KOPT-K1 (cell line): Measurements from ENCODE around the gene PTAR1.

Experiments
- H3K27ac ChIP-seq: fragments of 200-600 bp; sonication (generic); 2 replicates; pipeline ENCODE4 v1.5.1; 2016; ENCODE audit warnings: antibody characterized with exemption, mild to moderate bottlenecking, low read depth, low read length; ENCODE audit not compliant: poor library complexity, severe bottlenecking
- H3K36me3 ChIP-seq: fragments of 200-600 bp; sonication (generic); 2 replicates; pipeline ENCODE4 v1.5.1; 2017; ENCODE audit warnings: antibody characterized with exemption, mild to moderate bottlenecking, low read length, moderate library complexity; ENCODE audit not compliant: insufficient read depth
- H3K9me3 ChIP-seq: fragments of 200-600 bp; sonication (generic); 2 replicates; pipeline ENCODE4 v1.5.1; 2017; ENCODE audit warnings: antibody characterized with exemption, low read length, mild to moderate bottlenecking; ENCODE audit not compliant: insufficient read depth, poor library complexity, severe bottlenecking

Gene PTAR1

DNA sequence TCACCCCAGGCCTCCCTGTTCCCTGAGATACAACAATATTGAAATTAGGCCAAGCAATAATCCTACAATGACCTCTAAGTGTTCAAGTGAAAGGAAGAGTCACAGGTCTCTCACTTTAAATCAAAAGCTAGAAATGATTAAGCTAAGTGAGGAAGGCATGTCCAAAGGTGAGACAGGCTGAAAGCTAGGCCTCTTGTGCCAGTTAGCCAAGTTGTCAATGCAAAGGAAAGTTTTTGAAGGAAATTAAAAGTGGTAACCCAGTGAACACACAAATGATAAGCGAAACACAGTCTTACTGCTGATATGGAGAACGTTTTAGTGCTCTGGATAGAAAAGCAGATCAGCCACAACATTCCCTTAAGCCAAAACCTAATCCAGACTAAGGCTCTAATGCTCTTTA, 39.8 kb downstream of the PTAR1 start:
- no peaks in the 10 kb centered on the region for H3K9me3 ChIP-seq
- H3K36me3 ChIP-seq = peaks cover 92% of the 10 kb centered on the region
- H3K27ac ChIP-seq = no peak overlapping the region

DNA sequence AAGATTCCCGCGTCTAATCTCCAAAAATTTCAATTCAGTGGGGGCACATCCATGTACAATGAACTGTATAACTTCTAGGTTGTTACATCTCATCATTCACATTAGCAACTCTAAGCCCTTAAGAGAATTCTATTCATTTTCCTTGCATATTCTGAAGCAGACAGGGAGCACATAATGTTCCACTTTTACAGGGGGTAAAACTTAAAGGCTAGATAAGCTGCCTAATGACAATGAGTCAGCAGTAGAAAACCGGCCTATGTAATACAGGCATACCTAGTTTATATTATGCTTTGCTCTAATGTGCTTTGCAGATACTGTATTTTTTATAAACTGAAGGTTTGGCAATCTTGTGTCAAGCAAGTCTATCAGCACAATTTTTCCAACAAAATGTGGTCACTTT, 40.4 kb downstream of the PTAR1 start:
- Histone ChIP-seq H3K27ac (no peak overlapping the region), H3K36me3 (peaks cover 86% of the 10 kb centered on the region)

DNA sequence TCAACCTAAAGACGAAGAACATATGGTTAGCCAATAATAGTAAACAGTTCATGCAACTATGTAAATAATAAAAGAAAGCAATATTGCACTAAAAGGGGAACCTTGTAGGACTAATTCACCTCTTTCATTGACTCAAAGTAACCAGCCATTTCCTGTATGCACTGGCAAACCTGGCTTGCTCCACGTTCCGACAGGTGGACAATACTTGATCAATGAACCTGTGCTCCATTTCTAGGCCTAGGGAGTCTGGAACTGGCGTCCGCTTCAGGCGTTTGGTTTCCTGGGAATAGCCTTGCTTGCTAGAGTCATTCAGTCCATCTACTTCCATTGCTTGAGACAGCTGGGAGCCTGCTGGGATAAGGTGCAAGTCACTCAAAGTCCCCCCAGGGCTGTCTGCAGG, 41.6 kb downstream of the PTAR1 start:
- Histone ChIP-seq H3K36me3 (peaks cover 85% of the 10 kb centered on the region), H3K9me3 (no peaks in the 10 kb centered on the region), H3K27ac (no peak overlapping the region)

More for the DNA sequence above, 40.4 kb downstream of the PTAR1 start:
- no peaks in the 10 kb centered on the region for H3K9me3 ChIP-seq

DNA sequence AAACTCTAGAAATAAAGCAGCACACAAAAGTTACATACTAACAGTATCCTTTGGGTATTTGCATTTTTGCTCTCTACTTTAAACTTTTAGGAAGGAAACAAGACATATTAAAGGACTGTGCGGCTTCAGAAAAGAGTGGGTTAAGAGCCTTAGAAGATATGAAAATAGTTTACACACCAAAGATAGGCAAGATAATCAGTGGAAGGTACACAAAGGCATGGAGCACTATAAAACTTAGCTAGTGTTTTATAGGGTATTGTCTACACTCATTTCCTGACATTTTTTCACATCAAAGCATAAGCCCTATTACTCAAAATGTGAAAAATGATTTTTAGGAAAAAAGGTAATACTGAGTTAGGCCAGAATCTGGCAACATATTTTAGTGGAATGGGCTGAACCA, 44.0 kb downstream of the PTAR1 start:
- Histone ChIP-seq H3K27ac (no peak overlapping the region), H3K9me3 (no peaks in the 10 kb centered on the region), H3K36me3 (peaks cover 78% of the 10 kb centered on the region)

DNA sequence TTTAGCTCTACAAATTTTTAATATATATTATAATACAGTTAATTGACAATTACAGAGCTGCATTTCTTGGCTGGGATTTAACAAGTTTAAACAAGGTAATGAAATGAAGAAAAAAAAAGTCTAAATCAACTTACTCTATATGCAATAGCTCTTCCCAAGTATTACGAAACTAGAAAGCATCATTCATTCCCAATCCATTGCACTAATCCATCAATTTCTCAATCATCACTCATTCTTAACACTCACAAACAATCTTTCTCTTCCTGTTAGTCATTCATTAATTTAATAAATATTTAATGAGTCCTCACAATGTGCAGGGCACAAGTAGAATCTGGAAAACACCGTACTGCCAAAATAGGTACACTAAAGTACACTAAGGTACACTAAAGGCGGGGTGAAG, 44.7 kb downstream of the PTAR1 start:
- no peak overlapping the region for H3K27ac ChIP-seq
- no peaks in the 10 kb centered on the region for H3K9me3 ChIP-seq
- H3K36me3 ChIP-seq = peaks cover 73% of the 10 kb centered on the region

DNA sequence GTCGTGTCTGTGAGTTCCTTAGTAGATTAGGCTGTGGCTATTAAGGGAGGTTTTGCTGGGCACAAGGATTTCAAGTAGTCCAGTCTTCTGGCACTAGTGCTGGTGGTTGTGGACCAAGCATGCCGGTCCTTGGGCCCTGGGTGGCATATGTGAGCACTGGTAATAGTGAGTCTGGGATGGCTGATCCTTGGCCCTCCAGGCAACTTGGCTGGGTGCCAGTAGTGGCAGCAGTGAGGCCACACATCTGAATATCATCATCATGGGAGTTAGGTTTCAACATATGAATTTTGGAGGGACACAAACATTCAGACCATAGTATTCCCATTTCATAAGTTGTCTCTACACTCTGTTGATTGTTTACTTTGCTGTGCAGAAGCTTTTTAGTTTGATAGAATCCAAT, 62.3 kb downstream of the PTAR1 start:
- Histone ChIP-seq H3K27ac (no peak overlapping the region), H3K36me3 (no peaks in the 10 kb centered on the region)

DNA sequence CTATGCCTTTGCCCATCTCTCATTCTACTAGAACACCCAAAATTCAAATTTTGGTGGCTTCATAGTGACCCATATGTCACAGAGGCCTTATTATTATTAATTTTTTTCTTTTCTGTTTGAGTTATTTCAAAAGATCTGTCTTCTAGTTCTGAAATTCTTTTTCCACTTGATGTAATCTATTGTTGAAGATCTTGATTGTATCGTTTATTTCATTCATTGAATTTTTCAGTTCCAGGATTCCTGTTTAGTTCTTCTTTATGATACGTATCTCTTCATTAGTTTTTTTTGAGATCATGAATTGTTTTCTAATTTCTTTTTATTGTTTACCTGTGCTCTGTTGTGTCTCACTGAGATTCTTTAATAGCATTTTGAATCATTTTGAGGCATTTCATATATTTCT, 63.0 kb downstream of the PTAR1 start:
- Histone ChIP-seq H3K9me3 (peaks cover 18% of the 10 kb centered on the region), H3K36me3 (no peaks in the 10 kb centered on the region), H3K27ac (no peak overlapping the region)

More for the DNA sequence above, 62.3 kb downstream of the PTAR1 start:
- H3K9me3 ChIP-seq = peaks cover 18% of the 10 kb centered on the region

DNA sequence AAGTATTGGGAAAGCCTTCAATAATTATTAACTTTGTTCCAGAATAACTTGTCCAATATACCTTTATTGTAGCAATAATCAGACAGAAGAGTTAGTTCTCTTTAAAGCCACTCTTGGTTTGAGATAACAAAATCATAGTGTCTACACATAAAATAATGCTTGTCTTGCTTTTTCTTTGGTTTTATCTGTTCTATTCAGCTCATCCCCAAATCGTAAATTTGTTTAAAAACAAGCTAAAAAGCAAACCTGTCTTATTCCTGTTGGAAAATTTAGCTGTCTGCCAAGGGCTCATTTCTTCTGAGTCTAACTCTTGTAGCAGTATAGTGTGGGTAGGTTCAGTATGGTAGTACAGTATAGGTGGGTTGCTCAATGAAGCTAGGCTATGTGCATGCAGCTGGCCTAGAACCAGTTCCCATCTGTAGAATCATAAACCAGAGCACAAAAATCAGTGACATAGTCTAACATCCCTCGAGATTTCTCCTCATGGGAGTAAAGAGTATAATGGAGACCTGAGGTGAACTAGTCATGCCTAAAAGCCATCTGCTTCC, 69.7 kb downstream of the PTAR1 start:
- Histone ChIP-seq H3K36me3 (no peaks in the 10 kb centered on the region), H3K27ac (no peak overlapping the region), H3K9me3 (no peaks in the 10 kb centered on the region)

DNA sequence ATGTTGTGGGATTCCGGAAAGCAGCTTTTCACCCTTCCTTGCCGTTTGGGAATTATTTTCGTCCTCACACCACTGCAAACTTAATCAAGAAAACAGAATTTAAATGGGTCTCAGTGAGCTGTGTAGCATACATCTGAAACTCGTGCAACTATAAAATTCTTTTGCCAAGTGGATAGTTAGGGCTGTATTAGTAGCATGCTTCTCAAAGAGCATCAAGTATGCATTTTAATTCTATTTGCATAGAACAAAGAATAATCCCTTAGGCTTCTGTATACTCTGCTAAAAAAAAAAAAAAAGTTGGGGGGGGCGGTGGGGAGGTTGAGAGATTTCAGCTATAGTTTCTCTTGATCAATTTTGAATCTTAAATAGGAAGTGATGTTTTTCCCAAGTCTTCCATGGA, 75.9 kb downstream of the PTAR1 start:
- Histone ChIP-seq H3K27ac (no peak overlapping the region), H3K9me3 (no peaks in the 10 kb centered on the region), H3K36me3 (no peaks in the 10 kb centered on the region)

DNA sequence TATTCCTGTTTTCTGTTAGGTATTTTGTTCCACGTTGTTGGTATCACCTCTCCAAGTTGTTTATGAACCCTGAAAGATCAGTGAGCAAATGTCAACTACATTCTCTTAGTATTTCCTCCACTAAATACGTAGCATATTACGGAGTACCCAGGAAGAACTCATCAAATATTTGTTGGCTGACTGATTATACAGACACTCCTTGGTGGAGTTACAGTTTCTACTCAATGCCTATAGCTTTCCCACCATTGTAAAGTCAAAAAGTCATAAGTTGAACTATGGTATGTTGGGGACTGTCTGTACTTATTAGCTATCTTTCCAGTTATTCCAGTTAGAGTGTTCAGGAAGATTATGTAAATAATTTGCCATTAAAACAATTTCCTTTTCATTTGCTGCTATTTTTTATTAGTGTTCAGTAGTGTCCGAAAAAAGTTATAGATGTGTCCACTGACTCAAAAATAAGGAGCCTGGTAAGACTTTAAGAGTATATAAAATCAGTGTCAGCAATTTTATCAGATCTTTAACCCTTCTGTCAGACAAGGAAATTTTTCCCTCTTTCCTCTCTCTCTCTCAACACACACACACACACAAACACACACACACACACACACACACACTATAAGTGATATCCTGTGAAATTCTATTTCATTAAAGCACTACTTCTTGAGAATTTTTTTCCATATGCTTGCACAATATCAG, 80.8 kb downstream of the PTAR1 start:
- no peaks in the 10 kb centered on the region for H3K9me3 ChIP-seq
- H3K36me3 ChIP-seq = no peaks in the 10 kb centered on the region
- H3K27ac ChIP-seq = no peak overlapping the region

DNA sequence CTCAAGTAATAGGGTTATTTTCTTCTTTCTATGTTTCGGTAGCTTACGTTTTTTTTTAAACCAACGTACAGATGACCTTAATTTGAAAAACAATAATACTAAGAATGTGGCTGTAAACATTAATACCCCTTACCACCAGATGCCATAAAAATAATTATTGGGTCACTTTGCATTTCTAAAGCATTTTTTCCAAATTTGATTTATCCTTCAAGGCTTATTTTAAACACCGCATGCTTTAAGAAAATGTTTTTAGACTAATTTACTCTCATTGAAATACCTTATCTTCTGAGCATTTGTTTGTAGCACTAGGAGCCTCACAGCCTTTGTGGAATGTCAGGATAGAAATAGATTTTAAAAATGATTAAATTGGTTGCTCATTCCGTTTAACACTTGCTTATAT, 81.9 kb downstream of the PTAR1 start:
- Histone ChIP-seq H3K36me3 (no peaks in the 10 kb centered on the region), H3K27ac (no peak overlapping the region), H3K9me3 (no peaks in the 10 kb centered on the region)

DNA sequence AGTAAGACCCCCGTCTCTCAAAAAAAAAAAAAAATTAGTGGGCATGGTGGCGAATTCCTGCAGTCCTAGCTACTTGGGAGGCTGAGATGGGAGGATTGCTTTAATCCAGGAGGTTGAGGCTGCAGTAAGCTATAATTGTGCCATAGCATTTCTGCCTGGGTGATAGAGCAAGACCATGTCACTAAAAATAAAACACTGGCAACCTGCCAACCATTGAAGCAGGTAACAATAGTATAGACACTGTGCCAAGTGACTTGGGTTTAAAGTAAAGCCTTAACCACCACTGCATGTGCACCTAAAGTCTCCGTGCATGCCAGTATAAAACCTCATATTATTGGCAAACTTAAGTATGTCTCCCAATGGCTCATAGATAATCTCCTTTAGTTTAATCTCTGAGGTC, 84.2 kb downstream of the PTAR1 start:
- Histone ChIP-seq H3K9me3 (no peaks in the 10 kb centered on the region), H3K36me3 (no peaks in the 10 kb centered on the region), H3K27ac (no peak overlapping the region)

DNA sequence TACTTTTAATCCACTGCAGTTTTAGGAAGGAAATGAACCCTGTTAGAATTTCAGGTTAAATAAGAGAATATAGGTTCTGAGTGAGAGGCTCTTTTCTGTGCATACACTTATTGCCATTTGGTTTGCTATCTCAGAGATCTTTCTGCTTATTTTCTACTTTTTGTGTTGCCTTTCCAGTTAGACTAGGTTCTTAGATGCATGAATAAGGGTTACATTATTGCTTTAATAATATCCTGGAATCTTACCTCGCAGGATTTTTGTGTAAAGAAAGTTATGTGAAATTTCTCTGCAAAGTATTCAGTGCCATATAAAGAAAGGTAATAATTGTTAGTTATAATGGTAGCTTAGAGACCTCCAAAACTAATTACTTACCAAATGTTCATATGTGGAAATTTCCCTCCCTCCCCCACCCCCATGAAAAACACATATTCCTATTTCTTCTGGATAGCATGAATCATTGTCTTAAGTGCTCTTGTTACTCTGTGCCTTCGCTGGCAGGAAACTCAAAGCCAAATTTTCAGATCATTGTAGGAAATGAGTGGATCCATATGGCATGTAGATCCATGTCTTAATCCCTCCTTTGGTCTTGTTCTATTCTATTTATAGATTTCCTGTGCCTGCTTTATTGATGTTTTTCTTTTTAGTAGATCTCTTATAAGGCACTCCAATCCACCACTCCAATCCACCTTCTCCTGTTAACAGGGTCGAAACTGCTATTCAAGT, 84.9 kb downstream of the PTAR1 start:
- no peak overlapping the region for H3K27ac ChIP-seq

DNA sequence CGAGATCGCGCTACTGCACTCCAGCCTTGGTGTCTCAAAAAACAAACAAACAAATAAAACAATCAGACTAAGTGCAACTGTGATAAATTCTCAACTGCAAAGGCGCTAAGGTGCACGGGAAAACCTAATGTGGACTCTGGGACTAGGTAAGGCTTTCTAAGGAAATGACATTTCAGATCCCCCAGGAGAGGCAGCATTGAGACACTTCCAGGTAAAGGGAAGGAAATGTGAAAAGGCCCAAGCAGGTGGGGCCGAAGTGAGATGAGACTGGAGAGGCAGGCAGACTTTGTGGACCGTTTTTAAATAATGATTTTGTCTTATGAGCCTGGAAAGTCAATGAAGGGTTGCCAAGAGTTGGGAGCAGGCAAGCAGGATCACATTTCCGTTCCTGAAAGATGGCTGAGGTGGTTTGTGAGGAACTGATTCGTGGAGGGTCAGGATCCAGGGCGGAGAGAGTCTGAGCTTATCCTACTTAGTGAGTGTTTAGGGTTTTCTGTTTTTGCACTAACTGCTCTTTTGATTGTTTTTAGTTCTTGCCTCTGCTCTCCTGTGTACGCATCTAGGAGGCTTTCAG, 85.6 kb downstream of the PTAR1 start:
- Histone ChIP-seq H3K9me3 (no peaks in the 10 kb centered on the region), H3K27ac (no peak overlapping the region), H3K36me3 (no peaks in the 10 kb centered on the region)

More for the DNA sequence above, 84.9 kb downstream of the PTAR1 start:
- no peaks in the 10 kb centered on the region for H3K9me3 ChIP-seq
- no peaks in the 10 kb centered on the region for H3K36me3 ChIP-seq

DNA sequence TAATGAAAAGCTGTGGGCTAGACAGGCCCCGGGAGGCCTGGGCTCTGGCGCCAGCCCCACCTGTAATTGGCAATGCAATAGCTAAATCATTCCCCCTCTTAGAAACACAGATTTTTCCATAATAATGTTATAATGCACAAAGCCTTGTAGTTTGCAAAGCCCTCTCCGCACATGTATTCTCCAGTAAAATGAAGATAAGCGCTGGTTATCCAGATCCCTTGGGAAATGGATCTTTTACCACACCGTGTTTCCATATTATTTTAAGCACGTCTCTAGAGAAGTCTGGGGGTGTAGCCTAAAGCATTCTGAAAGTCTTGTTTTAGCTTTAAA, 86.5 kb downstream of the PTAR1 start:
- H3K36me3 ChIP-seq = no peaks in the 10 kb centered on the region
- H3K9me3 ChIP-seq = no peaks in the 10 kb centered on the region
- no peak overlapping the region for H3K27ac ChIP-seq
